ENCODE data around the gene NOTCH1. TPM values are rescaled to one million over a fixed set of nuclear protein-coding genes. Genes with fewer than 3 reads are reported as not detected.

Gene NOTCH1
- total RNA-seq, 1 donor from 2014 or later = 121 TPM

- no peak for DNase-seq (ENCODE audit: low spot score)
These were observed 40.1 kb downstream of the NOTCH1 start for GRCh38 chr9:136505406-136506403.

DNA sequence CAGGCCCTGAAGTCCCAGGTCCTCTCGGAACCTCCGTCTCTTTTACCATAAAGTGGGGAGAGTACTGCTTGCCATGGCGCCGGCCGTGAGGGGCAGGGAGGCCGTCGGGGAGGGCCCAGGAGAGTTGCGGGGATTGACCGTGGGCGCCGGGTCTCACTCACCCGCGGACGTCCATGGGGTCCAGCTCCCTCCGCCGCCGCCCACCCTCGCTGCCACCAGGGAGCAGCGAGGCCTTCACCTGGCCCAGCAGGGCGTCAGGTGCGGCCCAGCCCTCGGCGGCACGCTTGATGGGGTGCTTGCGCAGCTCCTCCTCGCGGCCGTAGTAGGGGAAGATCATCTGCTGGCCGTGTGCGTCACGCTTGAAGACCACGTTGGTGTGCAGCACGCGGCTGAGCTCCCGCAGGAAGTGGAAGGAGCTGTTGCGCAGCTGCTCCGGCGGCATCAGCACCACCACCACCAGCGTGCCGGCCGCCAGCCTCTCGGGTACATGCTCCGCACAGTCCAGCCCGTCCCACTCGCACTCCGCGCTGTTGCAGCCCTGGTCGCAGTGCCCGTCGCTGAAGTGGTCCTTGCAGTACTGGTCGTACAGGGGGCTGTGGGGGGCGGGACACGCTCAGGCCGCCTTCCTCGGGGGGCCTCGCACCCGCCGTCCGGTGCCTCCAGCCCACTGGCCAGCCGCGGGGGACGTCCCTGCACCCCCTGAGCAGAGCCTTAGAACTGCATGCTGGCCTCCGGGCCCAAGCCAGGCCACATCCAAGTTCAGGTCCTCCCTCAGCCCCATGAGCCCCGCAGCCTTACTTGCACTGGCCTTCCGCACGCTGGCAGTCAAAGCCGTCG, 41.1 kb downstream of the NOTCH1 start:
- Mint-ChIP-seq H3K27me3 (ENCODE audit: insufficient read depth) (no peaks in the 10 kb centered on the region), H3K4me1 (ENCODE audit: low read depth) (no peaks in the 10 kb centered on the region), H3K27ac (no peak overlapping the region), H3K36me3 (ENCODE audit: low read depth) (peaks cover 7% of the 10 kb centered on the region), H3K4me3 (no peak overlapping the region), H3K9me3 (no peaks in the 10 kb centered on the region)
- DNase-seq (ENCODE audit: low spot score) = no peak
- intact Hi-C loops (cut with micrococcal nuclease) = no loop called here

More at GRCh38 chr9:136505406-136506403, 40.1 kb downstream of the NOTCH1 start:
- peaks cover 5% of the 10 kb centered on the region for H3K36me3 Mint-ChIP-seq (ENCODE audit: low read depth)
- no peak overlapping the region for H3K4me3 Mint-ChIP-seq
- no peak overlapping the region for H3K27ac Mint-ChIP-seq
- intact Hi-C loops (cut with micrococcal nuclease) = no loop called here
- H3K27me3 Mint-ChIP-seq (ENCODE audit: insufficient read depth) = no peaks in the 10 kb centered on the region
- H3K4me1 Mint-ChIP-seq (ENCODE audit: low read depth) = no peaks in the 10 kb centered on the region
- H3K9me3 Mint-ChIP-seq = no peaks in the 10 kb centered on the region

- Mint-ChIP-seq H3K9me3 (no peaks in the 10 kb centered on the region), H3K27me3 (ENCODE audit: insufficient read depth) (no peaks in the 10 kb centered on the region), H3K4me3 (no peak overlapping the region), H3K4me1 (ENCODE audit: low read depth) (no peaks in the 10 kb centered on the region), H3K27ac (no peak overlapping the region), H3K36me3 (ENCODE audit: low read depth) (peaks cover 7% of the 10 kb centered on the region)
- no peak for DNase-seq (ENCODE audit: low spot score)
- intact Hi-C loops (cut with micrococcal nuclease) = no loop called here
These were observed 42.8 kb downstream of the NOTCH1 start for GRCh38 chr9:136502940-136503550.

DNA sequence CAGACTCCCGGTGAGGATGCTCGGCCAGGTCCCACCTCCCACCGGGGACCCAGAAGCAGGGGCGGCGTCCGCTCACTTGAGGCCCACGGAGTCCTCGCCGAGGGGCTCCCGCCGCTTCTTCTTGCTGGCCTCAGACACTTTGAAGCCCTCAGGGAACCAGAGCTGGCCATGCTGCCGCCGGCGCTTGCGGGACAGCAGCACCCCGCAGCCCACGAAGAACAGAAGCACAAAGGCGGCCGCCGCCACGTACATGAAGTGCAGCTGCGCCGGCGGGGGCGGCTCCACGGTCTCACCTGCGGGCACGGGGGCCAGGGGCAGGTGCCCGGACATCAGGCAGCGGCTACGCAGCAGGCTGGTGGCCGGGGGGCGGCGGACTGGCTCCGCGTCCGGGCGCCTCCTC, 43.7 kb downstream of the NOTCH1 start:
- Mint-ChIP-seq H3K36me3 (ENCODE audit: low read depth) (peaks cover 7% of the 10 kb centered on the region), H3K27me3 (ENCODE audit: insufficient read depth) (no peaks in the 10 kb centered on the region)
- intact Hi-C loops (cut with micrococcal nuclease) = no loop called here

DNA sequence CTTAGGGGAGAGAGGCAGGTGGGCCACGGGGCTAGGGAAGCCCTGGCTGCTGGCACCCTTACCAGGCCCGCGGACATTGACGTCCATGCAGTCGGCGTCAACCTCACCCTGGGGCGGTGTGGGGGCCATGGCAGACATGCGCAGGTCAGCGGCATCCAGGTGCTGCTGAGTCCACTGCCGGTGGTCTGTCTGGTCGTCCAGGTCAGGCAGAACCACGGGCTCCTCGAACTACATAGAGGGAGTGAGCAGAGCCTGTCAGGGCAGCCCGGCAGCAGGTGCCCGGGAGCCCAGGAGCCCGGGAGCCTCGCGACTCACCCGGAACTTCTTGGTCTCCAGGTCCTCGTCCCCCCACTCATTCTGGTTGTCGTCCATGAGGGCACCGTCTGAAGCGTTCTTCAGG, 44.2 kb downstream of the NOTCH1 start:
- intact Hi-C loops (cut with micrococcal nuclease) = no loop called here
- Mint-ChIP-seq H3K36me3 (ENCODE audit: low read depth) (peaks cover 7% of the 10 kb centered on the region), H3K9me3 (no peaks in the 10 kb centered on the region), H3K4me1 (ENCODE audit: low read depth) (no peaks in the 10 kb centered on the region), H3K27me3 (ENCODE audit: insufficient read depth) (no peaks in the 10 kb centered on the region), H3K27ac (no peak overlapping the region), H3K4me3 (no peak overlapping the region)
- DNase-seq (ENCODE audit: low spot score) = no peak

More for the DNA sequence above, 43.7 kb downstream of the NOTCH1 start:
- no peaks in the 10 kb centered on the region for H3K4me1 Mint-ChIP-seq (ENCODE audit: low read depth)
- DNase-seq (ENCODE audit: low spot score) = no peak
- no peak overlapping the region for H3K4me3 Mint-ChIP-seq
- no peak overlapping the region for H3K27ac Mint-ChIP-seq
- H3K9me3 Mint-ChIP-seq = no peaks in the 10 kb centered on the region

GRCh38 chr9:136499935-136500910, 45.6 kb downstream of the NOTCH1 start:
- intact Hi-C loops (cut with micrococcal nuclease) = no loop called here
- Mint-ChIP-seq H3K27me3 (ENCODE audit: insufficient read depth) (no peaks in the 10 kb centered on the region), H3K9me3 (no peaks in the 10 kb centered on the region), H3K36me3 (ENCODE audit: low read depth) (peaks cover 7% of the 10 kb centered on the region), H3K4me1 (ENCODE audit: low read depth) (no peaks in the 10 kb centered on the region), H3K27ac (no peak overlapping the region), H3K4me3 (no peak overlapping the region)
- DNase-seq (ENCODE audit: low spot score) = no peak

- no peak overlapping the region for H3K27ac Mint-ChIP-seq
- H3K36me3 Mint-ChIP-seq (ENCODE audit: low read depth) = peaks cover 7% of the 10 kb centered on the region
- intact Hi-C loops (cut with micrococcal nuclease) = no loop called here
- no peak for DNase-seq (ENCODE audit: low spot score)
- no peaks in the 10 kb centered on the region for H3K27me3 Mint-ChIP-seq (ENCODE audit: insufficient read depth)
- no peaks in the 10 kb centered on the region for H3K4me1 Mint-ChIP-seq (ENCODE audit: low read depth)
- H3K9me3 Mint-ChIP-seq = no peaks in the 10 kb centered on the region
- no peak overlapping the region for H3K4me3 Mint-ChIP-seq
These were observed 46.5 kb downstream of the NOTCH1 start for GRCh38 chr9:136499071-136499934.

GRCh38 chr9:136497916-136498695, 47.7 kb downstream of the NOTCH1 start:
- H3K36me3 Mint-ChIP-seq (ENCODE audit: low read depth) = peaks cover 7% of the 10 kb centered on the region
- intact Hi-C loops (cut with micrococcal nuclease) = no loop called here
- H3K4me3 Mint-ChIP-seq = no peak overlapping the region
- DNase-seq (ENCODE audit: low spot score) = no peak
- no peaks in the 10 kb centered on the region for H3K27me3 Mint-ChIP-seq (ENCODE audit: insufficient read depth)
- H3K9me3 Mint-ChIP-seq = no peaks in the 10 kb centered on the region
- H3K27ac Mint-ChIP-seq = no peak overlapping the region
- no peaks in the 10 kb centered on the region for H3K4me1 Mint-ChIP-seq (ENCODE audit: low read depth)

- H3K27ac Mint-ChIP-seq = no peak overlapping the region
- intact Hi-C loops (cut with micrococcal nuclease) = no loop called here
- H3K4me3 Mint-ChIP-seq = no peak overlapping the region
- H3K27me3 Mint-ChIP-seq (ENCODE audit: insufficient read depth) = no peaks in the 10 kb centered on the region
- H3K9me3 Mint-ChIP-seq = no peaks in the 10 kb centered on the region
- H3K36me3 Mint-ChIP-seq (ENCODE audit: low read depth) = peaks cover 4% of the 10 kb centered on the region
- DNase-seq (ENCODE audit: low spot score) = no peak
- H3K4me1 Mint-ChIP-seq (ENCODE audit: low read depth) = no peaks in the 10 kb centered on the region
These were observed 48.8 kb downstream of the NOTCH1 start for GRCh38 chr9:136496801-136497620.

- no peak for DNase-seq (ENCODE audit: low spot score)
- Mint-ChIP-seq H3K27me3 (ENCODE audit: insufficient read depth) (no peaks in the 10 kb centered on the region), H3K4me1 (ENCODE audit: low read depth) (no peaks in the 10 kb centered on the region), H3K27ac (no peak overlapping the region), H3K9me3 (no peaks in the 10 kb centered on the region), H3K4me3 (no peak overlapping the region), H3K36me3 (ENCODE audit: low read depth) (peaks cover 2% of the 10 kb centered on the region)
- intact Hi-C loops (cut with micrococcal nuclease) = no loop called here
These were observed 49.7 kb downstream of the NOTCH1 start for GRCh38 chr9:136496181-136496580.

Data from activated T-helper 1 cell treated with anti-CD3 and anti-CD28 coated beads, Interleukin-12 subunit alpha, Interleukin-12 subunit beta, Interleukin-2, Interleukin-4 antibody, amounts not matched to agents 30 ng/mL and 10 ng/mL and 1 ng/mL, durations not matched to agents 14 hours and 24 hours and 36 hours (primary cell).